ENCODE results near the gene ESYT2.
A peak's percentile ranks its signal among the peaks of the same experiment; 100 is the strongest.

The ESYT2 gene

DNA sequence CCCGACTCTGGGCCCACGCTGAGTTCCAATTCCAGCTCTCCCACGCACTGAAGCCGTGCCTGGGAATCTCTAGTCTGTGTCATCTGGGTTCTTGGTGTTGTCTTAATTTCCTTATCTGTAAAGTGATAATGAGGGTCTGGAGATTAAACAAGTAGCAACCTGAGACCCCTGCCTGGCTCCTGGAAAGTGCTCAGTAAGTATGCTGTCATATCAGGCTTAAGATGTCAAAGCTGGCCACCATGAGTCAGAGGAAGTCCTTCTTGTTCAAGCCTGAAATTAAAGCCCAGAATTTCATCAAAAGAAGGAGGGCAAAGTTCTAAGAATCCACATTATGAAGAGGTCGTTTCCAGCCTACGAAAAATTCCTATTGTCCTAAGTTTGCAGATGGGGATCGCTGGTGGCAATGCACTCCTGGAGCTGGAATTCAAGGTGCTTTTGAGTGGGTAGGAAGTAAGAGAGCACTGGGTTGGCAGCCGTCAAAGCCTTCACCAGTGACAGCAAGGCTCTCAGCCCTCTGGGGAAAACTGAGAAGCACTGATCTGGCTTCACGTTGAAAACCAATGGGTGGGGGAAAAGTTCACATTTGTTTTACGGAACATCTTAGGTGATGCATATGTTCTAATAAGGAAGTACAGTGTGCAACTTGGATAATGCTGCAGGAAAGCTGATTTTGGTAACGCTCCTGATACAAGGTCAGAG lies 74.4 kb downstream of the ESYT2 start:
- H3K4me3 ChIP-seq (ENCODE audit: control insufficient read depth, low read depth, low read length): no peak overlapping the region
- TF ChIP-seq, protein P1, sequence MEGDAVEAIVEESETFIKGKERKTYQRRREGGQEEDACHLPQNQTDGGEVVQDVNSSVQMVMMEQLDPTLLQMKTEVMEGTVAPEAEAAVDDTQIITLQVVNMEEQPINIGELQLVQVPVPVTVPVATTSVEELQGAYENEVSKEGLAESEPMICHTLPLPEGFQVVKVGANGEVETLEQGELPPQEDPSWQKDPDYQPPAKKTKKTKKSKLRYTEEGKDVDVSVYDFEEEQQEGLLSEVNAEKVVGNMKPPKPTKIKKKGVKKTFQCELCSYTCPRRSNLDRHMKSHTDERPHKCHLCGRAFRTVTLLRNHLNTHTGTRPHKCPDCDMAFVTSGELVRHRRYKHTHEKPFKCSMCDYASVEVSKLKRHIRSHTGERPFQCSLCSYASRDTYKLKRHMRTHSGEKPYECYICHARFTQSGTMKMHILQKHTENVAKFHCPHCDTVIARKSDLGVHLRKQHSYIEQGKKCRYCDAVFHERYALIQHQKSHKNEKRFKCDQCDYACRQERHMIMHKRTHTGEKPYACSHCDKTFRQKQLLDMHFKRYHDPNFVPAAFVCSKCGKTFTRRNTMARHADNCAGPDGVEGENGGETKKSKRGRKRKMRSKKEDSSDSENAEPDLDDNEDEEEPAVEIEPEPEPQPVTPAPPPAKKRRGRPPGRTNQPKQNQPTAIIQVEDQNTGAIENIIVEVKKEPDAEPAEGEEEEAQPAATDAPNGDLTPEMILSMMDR (conservative IDR thresholded peaks at IDR 0.05; ENCODE audit: control insufficient read depth, insufficient read depth, low read depth, low read length): no peak
- DNase-seq (ENCODE audit: low read depth): peak; percentile 24

GRCh38 chr7:158753900-158754299 lies 75.4 kb downstream of the ESYT2 start:
- H3K4me3 ChIP-seq (ENCODE audit: control insufficient read depth, low read depth, low read length): no peak overlapping the region
- DNase-seq (ENCODE audit: low read depth): no peak
- TF ChIP-seq, protein P1 (conservative IDR thresholded peaks at IDR 0.05; ENCODE audit: control insufficient read depth, insufficient read depth, low read depth, low read length): no peak

DNA sequence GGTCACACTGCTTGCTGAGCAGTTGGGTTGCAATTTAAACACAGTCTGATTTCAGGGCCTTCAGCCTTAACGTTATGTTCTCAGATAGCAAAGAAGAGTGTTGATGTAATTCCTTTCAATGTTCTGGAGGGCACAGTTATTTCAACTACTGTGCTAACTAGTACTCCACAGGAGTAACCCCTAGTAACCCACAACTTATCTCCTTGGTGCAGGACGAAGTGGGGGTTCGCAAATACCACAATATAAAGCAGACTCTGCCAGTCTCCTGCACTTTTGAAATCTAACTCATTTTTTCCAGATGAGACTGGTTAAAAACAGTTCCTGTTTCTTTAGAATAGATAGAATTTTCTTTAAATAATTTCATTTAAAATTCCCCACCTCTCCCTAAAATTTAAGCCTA lies 77.6 kb downstream of the ESYT2 start:
- TF ChIP-seq, protein P1 (conservative IDR thresholded peaks at IDR 0.05; ENCODE audit: control insufficient read depth, insufficient read depth, low read depth, low read length): no peak
- no peak for DNase-seq (ENCODE audit: low read depth)
- no peak overlapping the region for H3K4me3 ChIP-seq (ENCODE audit: control insufficient read depth, low read depth, low read length)

- no peak for DNase-seq (ENCODE audit: low read depth)
- H3K4me3 ChIP-seq (ENCODE audit: control insufficient read depth, low read depth, low read length): no peak overlapping the region
- TF ChIP-seq, protein P1 (conservative IDR thresholded peaks at IDR 0.05; ENCODE audit: control insufficient read depth, insufficient read depth, low read depth, low read length): no peak
These were observed 78.1 kb downstream of the ESYT2 start for GRCh38 chr7:158751199-158751598.

- TF ChIP-seq, protein P1 (conservative IDR thresholded peaks at IDR 0.05; ENCODE audit: control insufficient read depth, insufficient read depth, low read depth, low read length): no peak
- no peak for DNase-seq (ENCODE audit: low read depth)
- H3K4me3 ChIP-seq (ENCODE audit: control insufficient read depth, low read depth, low read length): no peak overlapping the region
These were observed 78.6 kb downstream of the ESYT2 start for GRCh38 chr7:158750702-158751101.

GRCh38 chr7:158749396-158749795 lies 79.9 kb downstream of the ESYT2 start:
- DNase-seq (ENCODE audit: low read depth): no peak
- no peak overlapping the region for H3K4me3 ChIP-seq (ENCODE audit: control insufficient read depth, low read depth, low read length)
- TF ChIP-seq, protein P1 (conservative IDR thresholded peaks at IDR 0.05; ENCODE audit: control insufficient read depth, insufficient read depth, low read depth, low read length): no peak
